PC-9 (cell line): ENCODE data around the gene PAX4. TPM values are rescaled to one million over a fixed set of nuclear protein-coding genes. Genes with fewer than 3 reads are reported as not detected.

Source experiments
- BruUV-seq: library from RNA; stranded (reverse); fragments of 400-500 nt; replicated peaks from 2 replicates; lab custom pipeline; 2021; lab: Mats Ljungman, UMichigan
- CTCF ChIA-PET: fragments of 300-600 bp; sonication (Branson Sonifier 250); formaldehyde crosslinking; loops from one replicate; lab custom pipeline; 2022; ENCODE audit warnings: antibody characterized with exemption; lab: Charles Lee
- POLR2A ChIA-PET: fragments of 300-600 bp; sonication (Branson Sonifier 250); formaldehyde crosslinking; loops from one replicate; lab custom pipeline; 2022; ENCODE audit warnings: antibody characterized with exemption; ENCODE audit not compliant: unreplicated experiment; lab: Charles Lee
- DNase-seq, 2 experiments: peaks; one replicate each; pipeline versions ENCODE4 v3.0.0 to v3.0.0-alpha.2; 2015 to 2022; ENCODE audit warnings: mixed read lengths in 1 of 2
- H2AFZ ChIP-seq: fragments of 200-600 bp; sonication (generic); 2 replicates; pipeline ENCODE4 v1.8.1; 2017; ENCODE audit warnings: antibody characterized with exemption
- H3F3A ChIP-seq: fragments of 200-600 bp; sonication (generic); 2 replicates; pipeline ENCODE4 v1.8.1; 2017; ENCODE audit warnings: antibody characterized with exemption, mild to moderate bottlenecking, low read depth; ENCODE audit not compliant: insufficient read depth
- H3K27ac ChIP-seq: fragments of 200-600 bp; sonication (generic); 2 replicates; pipeline ENCODE4 v1.6.1; 2016; ENCODE audit warnings: mixed run types
- H3K27me3 ChIP-seq: fragments of 200-600 bp; sonication (generic); 2 replicates; pipeline ENCODE4 v1.6.1; 2016; ENCODE audit warnings: low read depth, mixed run types; ENCODE audit not compliant: insufficient read depth
- H3K36me3 ChIP-seq: fragments of 200-600 bp; sonication (generic); 2 replicates; pipeline ENCODE4 v1.6.1; 2016; ENCODE audit warnings: low read depth, mixed run types
- H3K4me1 ChIP-seq: fragments of 200-600 bp; sonication (generic); replicated peaks from 2 replicates; pipeline ENCODE4 v1.6.1; 2016; ENCODE audit warnings: mixed run types; ENCODE audit not compliant: insufficient read depth
- H3K4me2 ChIP-seq: fragments of 200-600 bp; sonication (generic); 2 replicates; pipeline ENCODE4 v1.6.1; 2017; ENCODE audit warnings: mixed run types
- H3K4me3 ChIP-seq: fragments of 200-600 bp; sonication (generic); 2 replicates; pipeline ENCODE4 v1.6.1; 2016; ENCODE audit warnings: mixed run types
- H3K79me2 ChIP-seq: fragments of 200-600 bp; sonication (generic); 2 replicates; pipeline ENCODE4 v1.6.1; 2017; ENCODE audit warnings: low read depth, mixed run types
- H3K9me2 ChIP-seq: fragments of 200-600 bp; sonication (generic); 2 replicates; pipeline ENCODE4 v1.8.1; 2017; ENCODE audit warnings: mild to moderate bottlenecking; ENCODE audit not compliant: insufficient read depth
- H3K9me3 ChIP-seq: fragments of 200-600 bp; sonication (generic); 2 replicates; pipeline ENCODE4 v1.8.1; 2016; ENCODE audit warnings: low read depth; ENCODE audit not compliant: insufficient read depth
- H4K20me1 ChIP-seq: fragments of 200-600 bp; sonication (generic); 2 replicates; pipeline ENCODE4 v1.8.1; 2017; ENCODE audit not compliant: insufficient read depth
- CTCF ChIP-seq: fragments of 200-600 bp; sonication (generic); conservative IDR thresholded peaks from 2 replicates; pipeline ENCODE4 v1.6.1; 2017; ENCODE audit warnings: mixed run types, antibody characterized with exemption, mild to moderate bottlenecking, moderate library complexity
- EZH2 ChIP-seq: fragments of 200-600 bp; sonication (generic); IDR thresholded peaks from 2 replicates; pipeline ENCODE4 v1.8.0; 2017; ENCODE audit warnings: antibody characterized with exemption, low read depth
- intact Hi-C: fragments of 100-400 bp; cut with micrococcal nuclease; formaldehyde crosslinking; loops from one replicate; pipeline ENCODE4 v1.10.0; 2022; ENCODE audit not compliant: unreplicated experiment
- total RNA-seq: library from RNA; stranded (reverse); gene quantifications from 2 replicates; pipeline ENCODE4 v1.2.3, GENCODE V29; 2021

Gene PAX4
- total RNA-seq, 1 experiment from 2014 or later, result not detected

- Histone ChIP-seq H3K4me2 (no peak overlapping the region), H3K36me3 (no peaks in the 10 kb centered on the region), H3K27ac (no peak overlapping the region), H4K20me1 (no peaks in the 10 kb centered on the region), H3K9me3 (no peaks in the 10 kb centered on the region), H3K9me2 (no peaks in the 10 kb centered on the region), H3F3A (no peaks in the 10 kb centered on the region), H3K4me3 (no peak overlapping the region), H2AFZ (no peak overlapping the region), H3K27me3 (0 out of 2 replicates have a peak, but pooled peaks cover 4% of the 10 kb centered on the region), H3K79me2 (no peaks in the 10 kb centered on the region), H3K4me1 (no peaks in the 10 kb centered on the region)
- BruUV-seq, result no TSS peak
- TF ChIP-seq CTCF (no peak), EZH2 (no peak)
- DNase-seq, result no peak
- POLR2A ChIA-PET, result no interaction called here
- CTCF ChIA-PET, result no interaction called here
- intact Hi-C loops, result no loop called here
Measured at GRCh38 chr7:127632276-127632910, 14.5 kb upstream of the PAX4 start.

- Histone ChIP-seq H4K20me1 (no peaks in the 10 kb centered on the region), H3F3A (no peaks in the 10 kb centered on the region), H3K9me3 (no peaks in the 10 kb centered on the region), H3K27me3 (0 out of 2 replicates have a peak, but pooled peaks cover 4% of the 10 kb centered on the region), H3K4me1 (no peaks in the 10 kb centered on the region), H3K27ac (no peak overlapping the region), H3K4me2 (no peak overlapping the region), H3K4me3 (no peak overlapping the region), H3K79me2 (no peaks in the 10 kb centered on the region), H3K9me2 (no peaks in the 10 kb centered on the region), H3K36me3 (no peaks in the 10 kb centered on the region), H2AFZ (no peak overlapping the region)
- BruUV-seq, result no TSS peak
- ChIA-PET POLR2A (no interaction called here), CTCF (no interaction called here)
- intact Hi-C loops, result no loop called here
- peak in 1 of 2 experiments; percentile 17 for DNase-seq
- TF ChIP-seq EZH2 (no peak), CTCF (peak; percentile 60; the same call in 1 of the 2 replicates)
Measured at GRCh38 chr7:127629268-127629854, 11.4 kb upstream of the PAX4 start.

GRCh38 chr7:127628445-127628844 lies 10.5 kb upstream of the PAX4 start:
- Histone ChIP-seq H3K4me3 (no peak overlapping the region), H4K20me1 (no peaks in the 10 kb centered on the region), H3K27me3 (peaks cover 5% of the 10 kb centered on the region; the same call in 1 of the 2 replicates), H3K9me2 (no peaks in the 10 kb centered on the region), H3K4me2 (no peak overlapping the region), H3K4me1 (no peaks in the 10 kb centered on the region), H3K27ac (no peak overlapping the region), H2AFZ (no peak overlapping the region), H3K79me2 (no peaks in the 10 kb centered on the region), H3K9me3 (no peaks in the 10 kb centered on the region), H3F3A (no peaks in the 10 kb centered on the region), H3K36me3 (no peaks in the 10 kb centered on the region)
- intact Hi-C loops, result no loop called here
- no TSS peak for BruUV-seq
- no peak for DNase-seq
- TF ChIP-seq CTCF, result no peak
- no peak for TF ChIP-seq EZH2
- POLR2A ChIA-PET, result no interaction called here
- CTCF ChIA-PET, result interaction anchor here (0.6 kb wide), 1 partner anchor 12 kb away, joined by 3 read pairs; no protein-coding TSS in a partner anchor
